Measurements from ENCODE around the gene CLMN.

GRCh38 chr14:95295600-95296376 lies 23.9 kb downstream of the CLMN start:
- TF ChIP-seq POLR2AphosphoS5 (IDR thresholded peaks at IDR 0.05; ENCODE audit: low read depth, low read length) = no peak
- no peak for TF ChIP-seq TAF1 (IDR thresholded peaks at IDR 0.05; ENCODE audit: low read depth, low read length)
- TF ChIP-seq POLR2A (IDR thresholded peaks at IDR 0.05; ENCODE audit: low read depth, low read length) = no peak

Measured in GM12891 (cell line).